Cardiac fibroblast (primary cell): Measurements from ENCODE around the gene ABCA12.

Source experiments
- DNase-seq, 2 donors: peaks; one replicate each; pipeline versions ENCODE4 v3.0.0 to v3.0.0-alpha.2; 2010; ENCODE audit warnings: low read depth in 2 of 2
- H3K4me3 ChIP-seq, 2 donors: replicated peaks in 1 of 2; 1 replicate in 1 of 2; 2 replicates in 1 of 2; pipeline ENCODE4 v1.5.1; 2011; ENCODE audit warnings: low read depth in 2 of 2, low read length in 2 of 2, mild to moderate bottlenecking in 2 of 2, moderate library complexity in 1 of 2
- TF ChIP-seq, protein P1 (sequence below): IDR thresholded peaks from one replicate; pipeline ENCODE4 v1.5.1; 2011; ENCODE audit warnings: low read depth, mild to moderate bottlenecking, low read length, inconsistent platforms

Gene ABCA12

GRCh38 chr2:215104226-215104625 lies 34.2 kb downstream of the ABCA12 start:
- no peak for DNase-seq

DNA sequence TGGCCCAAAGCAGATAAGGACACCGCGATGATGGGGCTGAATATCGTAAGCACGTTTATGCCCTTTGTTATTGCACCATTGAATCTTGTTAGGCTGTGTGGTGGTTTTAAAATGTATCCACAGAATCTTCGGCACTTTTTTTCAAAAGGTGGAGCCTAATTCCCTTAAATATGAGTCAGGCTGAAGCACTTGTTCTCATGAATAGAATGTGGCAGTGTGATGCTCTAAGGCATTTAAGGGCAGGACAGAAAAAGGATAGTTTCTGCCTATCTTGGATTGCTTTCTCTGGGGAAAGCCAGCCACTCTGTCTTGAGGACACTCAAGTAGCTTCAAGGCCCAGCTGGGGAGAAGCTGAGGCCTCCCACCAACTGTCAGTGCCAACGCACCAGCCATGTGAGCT lies 39.6 kb downstream of the ABCA12 start:
- H3K4me3 ChIP-seq: no peak overlapping the region
- TF ChIP-seq, protein P1, sequence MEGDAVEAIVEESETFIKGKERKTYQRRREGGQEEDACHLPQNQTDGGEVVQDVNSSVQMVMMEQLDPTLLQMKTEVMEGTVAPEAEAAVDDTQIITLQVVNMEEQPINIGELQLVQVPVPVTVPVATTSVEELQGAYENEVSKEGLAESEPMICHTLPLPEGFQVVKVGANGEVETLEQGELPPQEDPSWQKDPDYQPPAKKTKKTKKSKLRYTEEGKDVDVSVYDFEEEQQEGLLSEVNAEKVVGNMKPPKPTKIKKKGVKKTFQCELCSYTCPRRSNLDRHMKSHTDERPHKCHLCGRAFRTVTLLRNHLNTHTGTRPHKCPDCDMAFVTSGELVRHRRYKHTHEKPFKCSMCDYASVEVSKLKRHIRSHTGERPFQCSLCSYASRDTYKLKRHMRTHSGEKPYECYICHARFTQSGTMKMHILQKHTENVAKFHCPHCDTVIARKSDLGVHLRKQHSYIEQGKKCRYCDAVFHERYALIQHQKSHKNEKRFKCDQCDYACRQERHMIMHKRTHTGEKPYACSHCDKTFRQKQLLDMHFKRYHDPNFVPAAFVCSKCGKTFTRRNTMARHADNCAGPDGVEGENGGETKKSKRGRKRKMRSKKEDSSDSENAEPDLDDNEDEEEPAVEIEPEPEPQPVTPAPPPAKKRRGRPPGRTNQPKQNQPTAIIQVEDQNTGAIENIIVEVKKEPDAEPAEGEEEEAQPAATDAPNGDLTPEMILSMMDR: no peak
- DNase-seq: no peak

More at GRCh38 chr2:215104226-215104625, 34.2 kb downstream of the ABCA12 start:
- H3K4me3 ChIP-seq: no peak overlapping the region
- TF ChIP-seq, protein P1: no peak

DNA sequence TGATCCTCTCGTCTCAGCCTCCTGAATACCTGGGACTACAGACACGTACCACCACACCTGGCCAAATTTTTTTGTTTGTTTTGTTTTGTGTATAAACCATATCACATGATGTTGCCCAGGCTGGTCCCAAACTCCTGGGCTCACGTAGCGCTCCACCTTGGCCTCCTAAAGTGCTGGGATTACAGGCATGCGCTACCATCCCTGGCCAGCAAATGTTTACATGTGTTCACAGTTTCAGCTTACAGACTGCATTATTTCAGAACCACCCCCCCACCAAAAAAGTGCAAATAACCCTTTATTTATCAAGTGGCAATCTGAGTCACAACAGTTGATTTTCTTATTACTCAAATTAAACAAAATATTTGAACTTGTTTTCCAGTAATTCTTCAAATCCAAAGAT lies 54.3 kb downstream of the ABCA12 start:
- no peak for DNase-seq
- TF ChIP-seq, protein P1: no peak

DNA sequence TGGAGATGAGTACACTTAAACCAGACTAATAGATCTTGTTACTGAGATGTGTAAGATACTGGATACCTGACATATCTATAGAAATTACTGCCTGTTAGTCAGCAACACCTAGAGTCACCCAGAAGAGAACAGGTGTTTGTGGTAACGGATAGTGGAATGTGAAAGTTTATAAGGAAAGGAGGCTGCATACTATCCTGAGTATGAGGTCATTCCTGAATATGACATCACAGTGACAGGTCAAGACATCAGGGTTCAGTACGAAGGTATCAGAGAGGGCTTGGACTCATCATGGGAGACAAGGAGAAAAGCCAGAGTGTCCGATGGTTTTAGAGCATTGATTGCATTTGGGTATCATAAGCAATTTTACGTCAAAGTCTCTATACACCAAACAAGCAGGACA lies 55.3 kb downstream of the ABCA12 start:
- TF ChIP-seq, protein P1: no peak
- no peak for DNase-seq
- no peak overlapping the region for H3K4me3 ChIP-seq

More for the DNA sequence above, 54.3 kb downstream of the ABCA12 start:
- no peak overlapping the region for H3K4me3 ChIP-seq

DNA sequence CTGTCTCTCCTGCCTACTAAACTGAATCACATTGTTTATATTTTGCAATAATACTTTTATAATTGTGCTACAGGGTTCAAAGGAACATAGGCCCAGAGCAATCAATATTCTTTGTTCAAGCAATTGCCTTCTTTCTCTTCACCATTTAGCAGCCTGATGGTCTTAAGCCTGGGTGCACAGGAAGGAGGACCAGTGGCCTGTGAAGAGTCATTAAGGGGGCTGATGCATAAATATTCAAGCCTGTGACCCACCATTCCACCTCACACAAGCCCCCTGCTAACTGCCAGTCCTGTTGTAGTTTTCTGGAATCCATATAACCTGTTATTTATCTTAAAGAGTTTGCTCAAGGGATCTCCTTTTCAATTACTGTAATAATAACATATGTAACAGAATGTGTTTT lies 56.0 kb downstream of the ABCA12 start:
- TF ChIP-seq, protein P1: no peak
- no peak for DNase-seq
- H3K4me3 ChIP-seq: no peak overlapping the region

DNA sequence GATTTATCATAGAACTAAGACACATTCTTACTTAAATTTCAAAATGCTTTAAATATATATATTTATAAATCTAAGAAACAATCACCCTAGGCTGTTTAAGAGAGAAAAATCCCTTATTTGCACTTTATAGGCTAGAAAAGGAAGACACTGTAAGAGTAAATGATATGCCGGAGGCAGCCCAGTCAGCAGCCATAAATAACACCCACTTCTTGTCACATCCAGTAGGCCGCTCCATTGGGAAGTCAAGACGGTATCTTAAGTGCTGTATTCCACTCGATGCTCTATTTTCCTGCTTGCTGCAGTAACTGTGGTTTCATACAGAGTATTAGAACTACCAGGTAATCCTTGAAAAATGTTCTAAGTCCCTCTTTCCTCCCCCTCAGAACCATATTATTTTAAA lies 57.9 kb downstream of the ABCA12 start:
- TF ChIP-seq, protein P1: no peak
- DNase-seq: no peak
- H3K4me3 ChIP-seq: no peak overlapping the region

- peak in 1 of 2 donors; percentile 5 for DNase-seq
- TF ChIP-seq, protein P1: no peak
These were observed 66.8 kb downstream of the ABCA12 start for GRCh38 chr2:215071676-215072075.

More at GRCh38 chr2:215071676-215072075, 66.8 kb downstream of the ABCA12 start:
- no peak overlapping the region for H3K4me3 ChIP-seq
